HepG2 (cell line): Measurements from ENCODE around the gene TNNT3. TPM values are rescaled to one million over a fixed set of nuclear protein-coding genes. Genes with fewer than 3 reads are reported as not detected.

Source experiments
- ATAC-seq: fragments of 200-7000 bp; cut with Tn5 transposase; 3 replicates; pipeline ENCODE4 v1.9.1; 2020; ENCODE audit warnings: mild to moderate bottlenecking, moderate library complexity
- BruUV-seq: library from RNA; stranded (reverse); fragments of 400-500 nt; replicated peaks from 2 replicates; lab custom pipeline; 2021; lab: Mats Ljungman, UMichigan
- CTCF ChIA-PET: fragments of 300-600 bp; formaldehyde crosslinking; extraction: SDS; loops from one replicate; lab custom pipeline; 2021; ENCODE audit warnings: low total read pairs, inconsistent platforms, low intra/inter-chr PET ratio; lab: Yijun Ruan, JAX
- POLR2A ChIA-PET: fragments of 350-600 bp; sonication (Branson Sonifier 250); formaldehyde crosslinking; loops from one replicate; lab custom pipeline; 2020; ENCODE audit warnings: antibody characterized with exemption, inconsistent platforms; lab: Yijun Ruan, JAX
- DNase-seq: peaks from one replicate; pipeline ENCODE4 v3.0.0-alpha.2; 2015; ENCODE audit warnings: low spot score
- FAIRE-seq: peaks from 3 replicates; lab custom pipeline; 2011; peaks lifted over from hg19 to GRCh38; lab: Jason Lieb, UNC
- H2AFZ ChIP-seq: one replicate; pipeline ENCODE4 v1.6.1; 2011; ENCODE audit warnings: low read length, inconsistent platforms
- H3K27ac ChIP-seq: fragments of 300-600 bp; 3 replicates; pipeline ENCODE4 v1.8.0; 2011; ENCODE audit warnings: mixed run types, mild to moderate bottlenecking, mixed read lengths, low read length, inconsistent platforms; ENCODE audit not compliant: insufficient read depth; ENCODE audit errors: extremely low read length
- H3K27me3 ChIP-seq, 2 experiments: fragments of 200-600 bp in 1 of 2; 2 replicates in 1 of 2; 3 replicates in 1 of 2; pipeline versions ENCODE4 v1.6.0 to v1.8.0; 2011; ENCODE audit warnings: low read length in 2 of 2, mild to moderate bottlenecking in 2 of 2, moderate library complexity in 2 of 2, inconsistent platforms in 1 of 2; ENCODE audit not compliant: insufficient read depth in 2 of 2, control insufficient read depth in 1 of 2
- H3K36me3 ChIP-seq, 2 experiments: fragments of 200-600 bp in 1 of 2; replicated peaks in 1 of 2; 2 replicates in 1 of 2; 3 replicates in 1 of 2; pipeline versions ENCODE4 v1.5.1 to v1.8.0; 2011; ENCODE audit warnings: low read length in 2 of 2, inconsistent platforms in 1 of 2; ENCODE audit not compliant: insufficient read depth in 2 of 2, control insufficient read depth in 1 of 2
- H3K4me1 ChIP-seq: 2 replicates; pipeline ENCODE4 v1.5.1; 2012; ENCODE audit warnings: low read length, inconsistent platforms; ENCODE audit not compliant: insufficient read depth
- H3K4me2 ChIP-seq: 2 replicates; pipeline ENCODE4 v1.6.0; 2011; ENCODE audit warnings: low read depth, low read length, inconsistent platforms
- H3K4me3 ChIP-seq, 3 experiments: fragments of 200-600 bp in 1 of 3; sonication (generic), shearing (Covaris generic) in 1 of 3; replicated peaks in 1 of 3; 2 replicates each; pipeline ENCODE4 v1.5.1; 2011 to 2016; ENCODE audit warnings: low read length in 3 of 3, inconsistent platforms in 2 of 3, low read depth in 2 of 3, mild to moderate bottlenecking in 2 of 3, control low read depth in 1 of 3, mixed read lengths in 1 of 3; ENCODE audit not compliant: insufficient read depth in 1 of 3
- H3K79me2 ChIP-seq: one replicate; pipeline ENCODE4 v1.6.1; 2011; ENCODE audit warnings: low read length, inconsistent platforms; ENCODE audit not compliant: insufficient read depth
- H3K9ac ChIP-seq: 2 replicates; pipeline ENCODE4 v1.6.0; 2011; ENCODE audit warnings: mild to moderate bottlenecking, low read depth, low read length, inconsistent platforms; ENCODE audit not compliant: insufficient read depth
- H3K9me3 ChIP-seq: 2 replicates; pipeline ENCODE4 v1.5.1; 2012; ENCODE audit warnings: mild to moderate bottlenecking, low read length
- H4K20me1 ChIP-seq: 2 replicates; pipeline ENCODE4 v1.6.0; 2011; ENCODE audit warnings: inconsistent platforms, mild to moderate bottlenecking, low read length, moderate library complexity; ENCODE audit not compliant: insufficient read depth
- AKAP8 ChIP-seq: sonication (generic); formaldehyde crosslinking; IDR thresholded peaks from 2 replicates; pipeline ENCODE4 v1.5.1; 2020; ENCODE audit warnings: mild to moderate bottlenecking, missing genetic modification reagents
- KLF13 ChIP-seq: sonication (generic); formaldehyde crosslinking; IDR thresholded peaks from 2 replicates; pipeline ENCODE4 v1.4.0; 2020; ENCODE audit warnings: mild to moderate bottlenecking, missing genetic modification reagents
- PPARG ChIP-seq: conservative IDR thresholded peaks from 2 replicates; pipeline ENCODE4 v1.6.1; 2016; ENCODE audit warnings: missing biosample characterization, missing genetic modification reagents
- SETDB1 ChIP-seq: sonication (generic); formaldehyde crosslinking; IDR thresholded peaks from 2 replicates; pipeline ENCODE4 v1.5.1; 2020; ENCODE audit warnings: missing genetic modification reagents, mild to moderate bottlenecking, borderline replicate concordance
- SMARCC2 ChIP-seq: fragments of 450-650 bp; IDR thresholded peaks from 2 replicates; pipeline ENCODE4 v1.6.1; 2017; ENCODE audit warnings: antibody characterized with exemption, mild to moderate bottlenecking
- TAF1 ChIP-seq: sonication (generic); formaldehyde crosslinking; IDR thresholded peaks from 2 replicates; pipeline ENCODE4 v1.4.0; 2020; ENCODE audit warnings: missing genetic modification reagents
- YEATS2 ChIP-seq: sonication (generic); formaldehyde crosslinking; IDR thresholded peaks from 2 replicates; pipeline ENCODE4 v1.4.0; 2020; ENCODE audit warnings: missing genetic modification reagents, borderline replicate concordance
- ZNF205 ChIP-seq: IDR thresholded peaks from 2 replicates; pipeline ENCODE4 v1.6.1; 2018; ENCODE audit warnings: missing biosample characterization, missing genetic modification reagents
- ZNF335 ChIP-seq: sonication (generic); formaldehyde crosslinking; IDR thresholded peaks from 2 replicates; pipeline ENCODE4 v1.4.0; 2020; ENCODE audit warnings: missing genetic modification reagents
- ZNF350 ChIP-seq: sonication (generic); formaldehyde crosslinking; IDR thresholded peaks from 2 replicates; pipeline ENCODE4 v1.4.0; 2020; ENCODE audit warnings: mild to moderate bottlenecking, low read depth, missing genetic modification reagents, borderline replicate concordance
- ZNF451 ChIP-seq: sonication (generic); formaldehyde crosslinking; IDR thresholded peaks from 2 replicates; pipeline ENCODE4 v1.5.0; 2020; ENCODE audit warnings: mild to moderate bottlenecking, missing genetic modification reagents
- ZNF772 ChIP-seq: sonication (generic); formaldehyde crosslinking; IDR thresholded peaks from 2 replicates; pipeline ENCODE4 v1.5.0; 2020; ENCODE audit warnings: mild to moderate bottlenecking, missing genetic modification reagents
- ZSCAN22 ChIP-seq: sonication (generic); formaldehyde crosslinking; IDR thresholded peaks from 2 replicates; pipeline ENCODE4 v1.4.0; 2020; ENCODE audit warnings: mild to moderate bottlenecking, missing genetic modification reagents
- WGBS: methylation state at CpG from one replicate; pipeline ENCODE4 v1.1.6; 2017; ENCODE audit warnings: low lambda C conversion rate; 5-methylcytosine and 5-hydroxymethylcytosine counted together
- in situ Hi-C: cut with HindIII; loops from 2 replicates; pipeline ENCODE4 v1.10.0; 2017; ENCODE audit warnings: low pct_unique_long_range_greater_than_20kb; ENCODE audit not compliant: extremely low pct_ligation_motif_present
- intact Hi-C: fragments of 100-400 bp; cut with micrococcal nuclease; formaldehyde crosslinking; loops from one replicate; pipeline ENCODE4 v1.10.0; 2022; ENCODE audit not compliant: unreplicated experiment
- polyA plus RNA-seq, 8 experiments: library from polyadenylated mRNA; depleted of rRNA in 3 of 8; stranded (reverse) in 7 of 8; unstranded in 1 of 8; fragments of >200 nt; fragmentation: Illumina TruSeq in 4 of 8; extraction: Trizol in 4 of 8; gene quantifications; 2 replicates each; pipeline versions ENCODE4 v1.2.1 to v1.2.3, GENCODE V29; 2011 to 2016; ENCODE audit warnings: low read depth in 4 of 8, missing spikeins in 1 of 8, mixed read lengths in 1 of 8; ENCODE audit not compliant: insufficient read depth in 1 of 8
- total RNA-seq, 5 experiments: library from RNA; depleted of rRNA; stranded (reverse); fragments of >200 nt; fragmentation: Illumina TruSeq; extraction: Trizol; gene quantifications; 2 replicates each; pipeline ENCODE4 v1.2.3, GENCODE V29; 2016; ENCODE audit warnings: low read depth in 1 of 5
- TF ChIP-seq, protein P1 (sequence below): sonication (generic); formaldehyde crosslinking; IDR thresholded peaks from 2 replicates; pipeline ENCODE4 v1.8.1; 2023; ENCODE audit warnings: mild to moderate bottlenecking, missing genetic modification reagents, borderline replicate concordance
- TF ChIP-seq, protein P2 (sequence below): sonication (generic); formaldehyde crosslinking; IDR thresholded peaks from 2 replicates; pipeline ENCODE4 v1.5.1; 2020; ENCODE audit warnings: missing genetic modification reagents, mild to moderate bottlenecking, borderline replicate concordance

Gene TNNT3
- total and polyA plus RNA-seq, 2 of the 13 experiments (the other 11 are each of a cell fraction or from before 2014, with no cell fraction given): not detected

DNA sequence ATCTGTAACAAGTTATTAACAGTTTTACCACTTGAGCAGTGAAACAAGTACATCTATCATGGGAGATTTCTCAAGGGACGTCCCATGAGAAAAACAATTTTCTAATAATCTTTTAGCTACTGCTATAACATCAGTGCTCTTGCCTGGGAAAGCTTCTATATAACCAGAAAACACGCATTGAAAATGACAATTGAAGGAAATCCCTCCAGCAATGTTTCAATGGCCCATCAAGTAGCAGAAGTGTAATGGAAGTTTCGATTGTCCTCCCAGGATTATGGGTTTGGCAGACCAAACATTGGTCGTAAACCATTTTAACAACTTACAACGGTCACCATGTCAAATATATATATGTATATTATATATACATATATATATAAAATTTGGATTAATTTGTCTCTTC is 19.8 kb upstream of the TNNT3 start:
- no peaks in the 10 kb centered on the region for H4K20me1 ChIP-seq
- POLR2A ChIA-PET: no interaction called here
- H3K27me3 ChIP-seq: peaks cover 0 to 39% of the 10 kb centered on the region in 2 experiments; a peak in 2 of 5 replicates
- in situ Hi-C loops: no loop called here
- H3K9ac ChIP-seq: no peak overlapping the region
- H3K27ac ChIP-seq: no peak overlapping the region
- TF ChIP-seq YEATS2 (no peak), ZNF205 (CRISPR knock-in tag) (no peak), ZNF350 (CRISPR knock-in tag) (no peak), KLF13 (CRISPR knock-in tag) (no peak), PPARG (CRISPR knock-in tag) (no peak), SETDB1 (CRISPR knock-in tag) (no peak)
- no peaks in the 10 kb centered on the region for H3K79me2 ChIP-seq
- no peak overlapping the region for H3K4me2 ChIP-seq
- intact Hi-C loops: no loop called here
- FAIRE-seq: no peak
- no peak for DNase-seq
- no TSS peak for BruUV-seq
- no peak overlapping the region for H3K4me3 ChIP-seq
- ATAC-seq: no peak
- H3K9me3 ChIP-seq: no peaks in the 10 kb centered on the region
- no peaks in the 10 kb centered on the region for H3K36me3 ChIP-seq
- CTCF ChIA-PET: no interaction called here
- H2AFZ ChIP-seq: no peak overlapping the region
- peaks cover 9% of the 10 kb centered on the region for H3K4me1 ChIP-seq
- 56% methylated on average over 5 of the region's 5 CpGs for WGBS

DNA sequence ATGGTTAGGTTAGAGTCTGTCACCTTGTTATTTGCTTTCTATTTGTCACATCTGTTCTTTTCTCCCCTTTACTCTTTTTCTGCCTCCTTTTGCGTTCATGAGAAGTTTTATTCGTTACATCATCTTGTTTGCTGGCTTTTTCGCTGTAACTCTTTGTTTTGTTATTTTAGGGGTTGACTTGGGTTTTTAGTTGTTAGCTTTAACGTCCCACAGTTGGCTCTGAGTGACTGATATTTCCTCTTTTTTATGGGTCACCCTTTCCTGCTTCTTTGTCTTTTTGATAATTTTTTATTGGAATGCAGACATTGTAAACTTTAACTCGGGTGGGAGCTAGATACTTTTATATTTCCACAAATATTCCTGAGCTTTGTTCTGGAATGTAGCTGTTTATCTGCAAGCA is 13.3 kb upstream of the TNNT3 start:
- CTCF ChIA-PET: no interaction called here
- no peaks in the 10 kb centered on the region for H3K4me1 ChIP-seq
- TF ChIP-seq, protein P1, sequence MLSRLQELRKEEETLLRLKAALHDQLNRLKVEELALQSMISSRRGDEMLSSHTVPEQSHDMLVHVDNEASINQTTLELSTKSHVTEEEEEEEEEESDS (CRISPR knock-in tag): no peak
- TF ChIP-seq ZNF451 (no peak), ZNF772 (CRISPR knock-in tag) (no peak), ZNF335 (CRISPR knock-in tag) (no peak), AKAP8 (no peak), ZSCAN22 (CRISPR knock-in tag) (no peak), SMARCC2 (no peak), TAF1 (CRISPR knock-in tag) (no peak), ZNF205 (CRISPR knock-in tag) (no peak)
- TF ChIP-seq, protein P2, sequence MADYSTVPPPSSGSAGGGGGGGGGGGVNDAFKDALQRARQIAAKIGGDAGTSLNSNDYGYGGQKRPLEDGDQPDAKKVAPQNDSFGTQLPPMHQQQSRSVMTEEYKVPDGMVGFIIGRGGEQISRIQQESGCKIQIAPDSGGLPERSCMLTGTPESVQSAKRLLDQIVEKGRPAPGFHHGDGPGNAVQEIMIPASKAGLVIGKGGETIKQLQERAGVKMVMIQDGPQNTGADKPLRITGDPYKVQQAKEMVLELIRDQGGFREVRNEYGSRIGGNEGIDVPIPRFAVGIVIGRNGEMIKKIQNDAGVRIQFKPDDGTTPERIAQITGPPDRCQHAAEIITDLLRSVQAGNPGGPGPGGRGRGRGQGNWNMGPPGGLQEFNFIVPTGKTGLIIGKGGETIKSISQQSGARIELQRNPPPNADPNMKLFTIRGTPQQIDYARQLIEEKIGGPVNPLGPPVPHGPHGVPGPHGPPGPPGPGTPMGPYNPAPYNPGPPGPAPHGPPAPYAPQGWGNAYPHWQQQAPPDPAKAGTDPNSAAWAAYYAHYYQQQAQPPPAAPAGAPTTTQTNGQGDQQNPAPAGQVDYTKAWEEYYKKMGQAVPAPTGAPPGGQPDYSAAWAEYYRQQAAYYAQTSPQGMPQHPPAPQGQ: no peak
- TF ChIP-seq, all 625 proteins: peak for 0
- H3K27me3 ChIP-seq: peaks cover 3 to 48% of the 10 kb centered on the region in 2 experiments; a peak in 4 of 5 replicates
- no TSS peak for BruUV-seq
- no peaks in the 10 kb centered on the region for H3K36me3 ChIP-seq
- in situ Hi-C loops (no loop called here), intact Hi-C loops (no loop called here)
- no peak for FAIRE-seq
- H2AFZ ChIP-seq: no peak overlapping the region
- POLR2A ChIA-PET: no interaction called here
- no peaks in the 10 kb centered on the region for H3K9me3 ChIP-seq
- WGBS: 7% methylated on average over 5 of the region's 5 CpGs
- H3K79me2 ChIP-seq: no peaks in the 10 kb centered on the region
- no peaks in the 10 kb centered on the region for H4K20me1 ChIP-seq
- no peak overlapping the region for H3K27ac ChIP-seq
- H3K4me2 ChIP-seq: no peak overlapping the region
- H3K9ac ChIP-seq: no peak overlapping the region
- no peak overlapping the region for H3K4me3 ChIP-seq
- no peak for ATAC-seq
- DNase-seq: no peak
